Nephron (organoid): Measurements from ENCODE around the gene GBA2.

ENCODE experiments used
- H3K27ac Mint-ChIP-seq, 3 experiments: 2 replicates each; pipeline ENCODE4 v1.8.0; 2020; ENCODE audit warnings: mixed read lengths in 3 of 3, mild to moderate bottlenecking in 2 of 3, moderate library complexity in 1 of 3
- H3K27me3 Mint-ChIP-seq: 2 replicates; pipeline ENCODE4 v1.8.0; 2021; ENCODE audit warnings: low read depth, mild to moderate bottlenecking, moderate library complexity, mixed read lengths
- H3K36me3 Mint-ChIP-seq: 2 replicates; pipeline ENCODE4 v1.8.0; 2020; ENCODE audit warnings: low read depth, mixed read lengths
- H3K4me1 Mint-ChIP-seq: 2 replicates; pipeline ENCODE4 v1.8.0; 2020; ENCODE audit warnings: mixed read lengths
- H3K4me3 Mint-ChIP-seq, 3 experiments: 2 replicates each; pipeline ENCODE4 v1.8.0; 2020; ENCODE audit warnings: mild to moderate bottlenecking in 3 of 3, mixed read lengths in 3 of 3, moderate library complexity in 2 of 3
- H3K9me3 Mint-ChIP-seq: 2 replicates; pipeline ENCODE4 v1.8.0; 2020; ENCODE audit warnings: mixed read lengths
- CTCF ChIP-seq, 3 experiments: fragments of 200-600 bp; sonication (generic); IDR thresholded peaks; one replicate each; pipeline ENCODE4 v1.5.0; 2021; ENCODE audit warnings: antibody characterized with exemption in 3 of 3; ENCODE audit not compliant: unreplicated experiment in 3 of 3

GBA2 gene

DNA sequence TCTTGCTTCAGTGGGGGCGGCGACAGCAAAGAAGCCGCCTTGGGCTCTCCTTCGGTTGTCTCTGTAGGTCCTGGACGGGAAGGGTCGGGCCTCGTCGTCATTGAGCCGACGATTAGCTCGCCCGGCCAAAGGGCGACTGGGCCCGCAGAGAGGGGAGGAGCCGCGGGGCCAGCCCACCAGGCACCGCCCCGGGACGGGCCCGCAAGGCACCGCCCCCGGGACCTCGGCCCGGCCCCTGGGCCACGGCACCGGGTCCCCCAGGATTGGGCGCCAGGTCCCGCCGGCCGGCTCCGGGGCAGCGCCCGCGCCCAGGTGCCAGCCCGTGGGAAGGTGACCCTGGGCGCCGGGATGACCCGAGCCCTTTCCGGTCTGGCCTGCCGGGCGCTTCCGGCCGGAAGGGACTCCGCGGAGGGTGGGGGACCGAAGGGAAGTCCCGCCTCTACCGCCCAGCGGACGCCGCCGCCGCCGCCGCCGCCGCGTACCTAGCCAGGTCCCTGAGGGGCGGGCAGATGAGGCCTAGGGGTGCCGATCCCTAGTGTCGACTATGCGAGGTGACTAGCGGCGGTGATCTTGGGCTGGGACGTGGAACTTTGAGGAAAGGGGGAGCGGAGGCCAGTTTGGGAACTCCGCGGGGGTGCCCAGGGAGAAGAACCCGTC, at the start of gene GBA2, which contains the start of gene RGP1:
GBA2 (minus strand) TSS at position 371 of the 657 bp plus-strand sequence. CDS start 524 bp downstream, outside the sequence.
RGP1 (plus strand) TSS at position 430 of the 657 bp plus-strand sequence. CDS start 469 bp downstream, outside the sequence.
- Mint-ChIP-seq H3K4me3 (peak within 1 kb of the TSS; percentile 94 to 97 (median 97)), H3K4me1 (peaks cover 35% of the 10 kb centered on the region), H3K9me3 (no peaks in the 10 kb centered on the region), H3K27ac (peak within 1 kb of the TSS; percentile 86 to 96 (median 95)), H3K27me3 (no peaks in the 10 kb centered on the region), H3K36me3 (peaks cover 47% of the 10 kb centered on the region)
- no peak for TF ChIP-seq CTCF (IDR thresholded peaks at IDR 0.05; ENCODE audit: unreplicated experiment in 3 of 3)

DNA sequence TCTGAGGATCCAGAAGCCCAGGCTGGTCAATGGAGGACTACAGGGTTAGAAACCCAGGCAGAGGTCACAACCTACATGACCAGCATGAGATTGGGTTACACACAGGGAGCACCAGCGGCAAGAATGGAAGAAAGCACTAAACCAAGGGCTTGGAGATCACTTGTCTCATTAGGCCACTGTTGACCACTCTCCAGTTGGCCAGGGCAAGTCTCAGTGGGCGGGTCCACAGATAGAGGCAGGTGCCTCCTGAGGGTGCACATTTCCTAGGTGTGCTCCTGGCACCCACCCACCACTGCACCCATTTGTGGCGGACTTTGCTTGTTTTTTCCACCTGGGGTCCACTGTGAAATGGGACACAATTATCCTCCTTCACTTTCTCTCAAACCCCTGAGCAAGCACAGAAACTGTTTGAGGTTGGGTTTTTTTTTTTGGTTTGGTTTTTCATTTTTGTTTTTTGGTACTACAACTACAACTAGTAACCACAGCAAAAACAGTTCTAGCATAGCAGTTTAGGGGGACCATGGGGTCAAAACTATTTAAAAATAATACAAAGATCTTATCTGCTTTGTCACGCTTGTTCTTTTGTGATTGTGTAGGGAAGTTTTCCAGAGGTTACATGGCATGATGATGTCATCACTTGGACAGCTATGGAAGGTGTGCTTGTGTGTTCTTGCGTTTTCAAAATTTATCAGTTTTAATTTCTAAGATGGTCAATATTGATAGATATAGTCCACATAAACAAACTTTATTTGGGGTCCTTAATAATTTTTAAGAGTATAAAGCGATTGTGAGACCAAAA, 48.5 kb upstream of the GBA2 start:
- peaks cover 3% of the 10 kb centered on the region for H3K27me3 Mint-ChIP-seq
- H3K9me3 Mint-ChIP-seq = no peaks in the 10 kb centered on the region
- no peak overlapping the region for H3K4me3 Mint-ChIP-seq
- H3K36me3 Mint-ChIP-seq = peaks cover 17% of the 10 kb centered on the region
- TF ChIP-seq CTCF (IDR thresholded peaks at IDR 0.05; ENCODE audit: unreplicated experiment in 3 of 3) = no peak
- H3K27ac Mint-ChIP-seq = no peak overlapping the region
- peaks cover 33% of the 10 kb centered on the region for H3K4me1 Mint-ChIP-seq

DNA sequence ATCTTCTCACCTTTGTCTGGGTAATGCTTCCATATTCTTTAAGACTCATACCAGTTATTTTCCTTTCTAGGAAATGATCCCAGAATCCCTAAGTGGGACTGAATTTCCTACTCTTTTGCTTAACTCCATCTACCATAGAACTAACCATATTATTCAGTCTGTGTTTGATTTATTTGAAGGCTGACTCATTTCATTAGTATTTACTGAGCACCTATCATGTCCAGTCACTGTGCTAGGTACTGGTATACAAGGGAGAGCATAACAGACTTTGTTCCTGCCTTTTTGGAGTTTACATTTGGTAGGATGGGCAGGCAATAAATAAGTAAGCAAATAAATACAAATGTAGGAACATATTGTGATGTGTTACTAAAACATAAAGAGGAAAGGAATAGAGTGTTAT, 46.7 kb upstream of the GBA2 start:
- H3K36me3 Mint-ChIP-seq = peaks cover 5% of the 10 kb centered on the region
- H3K4me1 Mint-ChIP-seq = peaks cover 33% of the 10 kb centered on the region
- no peak for TF ChIP-seq CTCF (IDR thresholded peaks at IDR 0.05; ENCODE audit: unreplicated experiment in 3 of 3)
- H3K27ac Mint-ChIP-seq = peak overlapping the region in 1 of 3 experiments; percentile 11
- no peaks in the 10 kb centered on the region for H3K9me3 Mint-ChIP-seq
- H3K27me3 Mint-ChIP-seq = peaks cover 3% of the 10 kb centered on the region
- H3K4me3 Mint-ChIP-seq = peak overlapping the region in 1 of 3 experiments; percentile 62

- TF ChIP-seq CTCF (IDR thresholded peaks at IDR 0.05; ENCODE audit: unreplicated experiment in 3 of 3) = no peak
- Mint-ChIP-seq H3K4me1 (peaks cover 41% of the 10 kb centered on the region), H3K36me3 (no peaks in the 10 kb centered on the region), H3K27ac (peak overlapping the region in 2 of 3 experiments; percentile 5 to 26), H3K27me3 (no peaks in the 10 kb centered on the region), H3K4me3 (peak overlapping the region; percentile 53 to 77 (median 62)), H3K9me3 (no peaks in the 10 kb centered on the region)
Measured at GRCh38 chr9:35793461-35793860, 44.4 kb upstream of the GBA2 start.

GRCh38 chr9:35792826-35793225, 43.8 kb upstream of the GBA2 start:
- Mint-ChIP-seq H3K27ac (peak overlapping the region in 2 of 3 experiments; percentile 5 to 26), H3K36me3 (no peaks in the 10 kb centered on the region), H3K27me3 (no peaks in the 10 kb centered on the region), H3K9me3 (no peaks in the 10 kb centered on the region), H3K4me1 (peaks cover 41% of the 10 kb centered on the region), H3K4me3 (peak overlapping the region; percentile 53 to 77 (median 62))
- TF ChIP-seq CTCF (IDR thresholded peaks at IDR 0.05; ENCODE audit: unreplicated experiment in 3 of 3) = no peak
